Activated T-cell treated with anti-CD3 and anti-CD28 coated beads, Interleukin-2, amount 50 U/mL, for 48 hours (primary cell): ENCODE results near the gene MAP3K20.
"Not testable (repeated sequence)": the region's sequence is repeated elsewhere in the genome, so short reads cannot be mapped to it uniquely, and the experiment has no call there.

Experiments
- DNase-seq, 2 experiments: peaks; one replicate each; pipeline ENCODE4 v3.0.0-alpha.2; 2020

MAP3K20 gene

GRCh38 chr2:173161507-173161906, 85.9 kb downstream of the MAP3K20 start:
- no peak for DNase-seq

- not testable (repeated sequence) for DNase-seq
These were observed 87.7 kb downstream of the MAP3K20 start for GRCh38 chr2:173163357-173163756.

GRCh38 chr2:173164396-173164795, 88.8 kb downstream of the MAP3K20 start:
- DNase-seq = no peak

- DNase-seq = no peak
These were observed 90.0 kb downstream of the MAP3K20 start for GRCh38 chr2:173165443-173166238.

GRCh38 chr2:173171321-173171720, 95.7 kb downstream of the MAP3K20 start:
- DNase-seq = no peak

GRCh38 chr2:173171924-173172643, 96.4 kb downstream of the MAP3K20 start:
- DNase-seq = no peak

GRCh38 chr2:173174339-173174738, 98.7 kb downstream of the MAP3K20 start:
- not testable (repeated sequence) for DNase-seq

GRCh38 chr2:173175222-173175621, 99.6 kb downstream of the MAP3K20 start:
- no peak for DNase-seq

GRCh38 chr2:173181982-173182381, 106.3 kb downstream of the MAP3K20 start:
- DNase-seq = no peak

GRCh38 chr2:173184031-173185004, 108.7 kb downstream of the MAP3K20 start:
- DNase-seq = no peak

GRCh38 chr2:173185437-173185836, 109.8 kb downstream of the MAP3K20 start:
- no peak for DNase-seq

- DNase-seq = no peak
These were observed 112.5 kb downstream of the MAP3K20 start for GRCh38 chr2:173187941-173188788.

- no peak for DNase-seq
These were observed 116.0 kb downstream of the MAP3K20 start for GRCh38 chr2:173191601-173192000.

GRCh38 chr2:173192071-173192470, 116.4 kb downstream of the MAP3K20 start:
- no peak for DNase-seq

- DNase-seq = no peak
These were observed 118.3 kb downstream of the MAP3K20 start for GRCh38 chr2:173193925-173194324.

GRCh38 chr2:173195100-173195499, 119.5 kb downstream of the MAP3K20 start:
- no peak for DNase-seq

- DNase-seq = no peak
These were observed 120.4 kb downstream of the MAP3K20 start for GRCh38 chr2:173196080-173196479.

GRCh38 chr2:173196638-173197037, 121.0 kb downstream of the MAP3K20 start:
- no peak for DNase-seq

GRCh38 chr2:173198327-173198726, 122.7 kb downstream of the MAP3K20 start:
- no peak for DNase-seq

- DNase-seq = no peak
These were observed 123.6 kb downstream of the MAP3K20 start for GRCh38 chr2:173199294-173199693.

GRCh38 chr2:173202570-173202969, 126.9 kb downstream of the MAP3K20 start:
- DNase-seq = no peak

GRCh38 chr2:173204316-173204715, 128.7 kb downstream of the MAP3K20 start:
- DNase-seq = no peak
